Measurements from ENCODE around the gene VMP1.
"Not testable (repeated sequence)": the region's sequence is repeated elsewhere in the genome, so short reads cannot be mapped to it uniquely, and the experiment has no call there.

The VMP1 gene

DNA sequence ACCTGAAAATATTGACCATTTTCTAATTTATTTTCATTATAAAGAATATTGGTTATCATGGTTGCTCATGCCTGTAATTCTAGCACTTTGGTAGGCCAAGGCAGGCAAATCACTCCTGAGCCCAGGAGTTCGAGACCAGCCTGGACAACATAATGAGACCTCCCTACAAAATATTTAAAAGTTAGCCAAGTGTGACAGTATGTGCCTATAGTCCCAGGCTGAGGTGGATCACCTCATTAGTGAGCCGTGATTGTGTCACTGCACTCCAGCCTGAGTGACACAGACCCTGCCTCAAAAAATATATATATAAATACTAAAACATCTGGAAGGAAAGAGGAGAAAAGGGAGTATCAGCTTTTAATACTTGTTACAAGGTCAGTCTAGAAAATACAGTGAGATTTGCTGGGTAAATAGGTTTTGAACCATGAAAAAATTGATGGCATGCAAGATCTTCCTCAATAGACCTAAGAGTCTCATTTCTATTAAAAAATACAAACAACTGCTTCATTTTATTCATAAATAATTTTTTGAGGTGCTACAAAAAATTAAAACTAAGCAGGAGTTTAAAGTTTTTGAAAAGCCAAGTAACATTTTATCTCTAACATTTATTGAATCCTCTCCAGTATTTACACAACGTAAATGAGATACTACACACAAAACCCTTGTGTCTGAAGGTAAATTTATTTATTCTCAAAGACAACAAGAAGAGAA lies 137.6 kb downstream of the VMP1 start:
- no peak for DNase-seq

GRCh38 chr17:59845595-59846393 lies 138.3 kb downstream of the VMP1 start:
- DNase-seq: peak; percentile 97

- no peak for DNase-seq
Observed at GRCh38 chr17:59846394-59847165, 139.1 kb downstream of the VMP1 start.

DNA sequence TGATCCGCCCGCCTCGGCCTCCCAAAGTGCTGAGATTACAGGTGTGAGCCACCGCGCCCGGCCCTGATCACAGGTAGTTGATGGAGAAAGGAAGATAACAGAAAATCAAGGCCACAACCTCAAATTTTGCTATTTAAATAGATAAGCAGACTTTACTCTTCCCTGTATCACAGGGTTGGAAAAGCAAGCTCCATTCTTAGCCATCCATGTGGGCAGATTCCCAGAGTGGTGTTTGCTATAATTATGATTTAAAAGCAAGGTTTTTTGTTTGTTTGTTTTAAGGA lies 140.9 kb downstream of the VMP1 start:
- DNase-seq: no peak

DNA sequence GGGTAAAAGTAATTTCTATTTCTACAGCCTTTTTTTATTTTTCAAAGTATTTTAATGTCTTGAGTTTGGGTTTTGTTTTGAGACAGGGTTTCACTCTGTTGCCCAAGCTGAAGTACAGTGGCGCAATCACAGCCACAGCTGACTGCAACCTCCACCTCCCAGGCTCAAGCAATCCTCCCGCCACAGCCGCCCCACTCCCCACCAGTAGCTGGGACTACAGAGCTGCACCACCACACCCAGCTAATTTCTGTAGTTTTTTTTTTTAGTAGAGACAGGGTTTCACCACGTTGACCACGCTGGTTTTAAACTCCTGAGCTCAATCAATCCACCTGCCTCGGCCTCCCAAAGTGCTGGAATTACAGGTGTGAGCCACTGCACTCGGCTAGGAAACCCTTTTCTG lies 141.3 kb downstream of the VMP1 start:
- no peak for DNase-seq

DNA sequence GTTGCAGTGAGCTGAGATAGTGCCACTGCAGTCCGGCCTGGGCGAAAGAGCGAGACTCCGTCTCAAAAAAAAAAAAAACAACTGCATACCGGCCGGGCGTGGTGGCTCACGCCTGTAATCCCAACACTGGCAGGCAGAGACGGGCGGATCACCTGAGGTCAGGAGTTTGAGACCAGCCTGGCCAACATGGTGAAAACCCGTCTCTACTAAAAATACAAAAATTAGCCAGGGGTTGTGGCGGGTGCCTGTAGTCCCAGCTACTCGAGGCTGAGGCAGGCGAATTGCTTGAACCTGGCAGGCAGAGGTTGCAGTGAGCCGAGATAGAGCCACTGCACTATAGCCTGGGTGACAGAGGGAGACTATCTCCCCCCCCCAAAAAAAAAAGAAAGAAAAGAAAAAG lies 142.9 kb downstream of the VMP1 start:
- DNase-seq: not testable (repeated sequence)

GRCh38 chr17:59851439-59852375 lies 144.3 kb downstream of the VMP1 start:
- DNase-seq: no peak

DNA sequence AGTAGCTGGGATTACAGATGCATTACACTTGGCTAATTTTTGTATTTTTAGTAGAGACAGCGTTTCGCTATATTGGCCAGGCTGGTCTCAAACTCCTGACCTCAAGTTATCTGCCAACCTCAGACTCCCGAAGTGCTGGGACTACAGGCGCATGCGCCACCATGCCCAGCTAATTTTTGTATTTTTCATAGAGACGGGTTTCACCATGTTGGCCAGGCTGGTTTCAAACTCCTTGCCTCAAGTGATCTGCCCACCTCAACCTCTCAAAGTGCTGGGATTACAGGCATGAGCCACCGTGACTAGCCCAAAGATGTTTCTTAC lies 145.4 kb downstream of the VMP1 start:
- DNase-seq: not testable (repeated sequence)

- no peak for DNase-seq
Observed at GRCh38 chr17:59853168-59853918, 145.9 kb downstream of the VMP1 start.

DNA sequence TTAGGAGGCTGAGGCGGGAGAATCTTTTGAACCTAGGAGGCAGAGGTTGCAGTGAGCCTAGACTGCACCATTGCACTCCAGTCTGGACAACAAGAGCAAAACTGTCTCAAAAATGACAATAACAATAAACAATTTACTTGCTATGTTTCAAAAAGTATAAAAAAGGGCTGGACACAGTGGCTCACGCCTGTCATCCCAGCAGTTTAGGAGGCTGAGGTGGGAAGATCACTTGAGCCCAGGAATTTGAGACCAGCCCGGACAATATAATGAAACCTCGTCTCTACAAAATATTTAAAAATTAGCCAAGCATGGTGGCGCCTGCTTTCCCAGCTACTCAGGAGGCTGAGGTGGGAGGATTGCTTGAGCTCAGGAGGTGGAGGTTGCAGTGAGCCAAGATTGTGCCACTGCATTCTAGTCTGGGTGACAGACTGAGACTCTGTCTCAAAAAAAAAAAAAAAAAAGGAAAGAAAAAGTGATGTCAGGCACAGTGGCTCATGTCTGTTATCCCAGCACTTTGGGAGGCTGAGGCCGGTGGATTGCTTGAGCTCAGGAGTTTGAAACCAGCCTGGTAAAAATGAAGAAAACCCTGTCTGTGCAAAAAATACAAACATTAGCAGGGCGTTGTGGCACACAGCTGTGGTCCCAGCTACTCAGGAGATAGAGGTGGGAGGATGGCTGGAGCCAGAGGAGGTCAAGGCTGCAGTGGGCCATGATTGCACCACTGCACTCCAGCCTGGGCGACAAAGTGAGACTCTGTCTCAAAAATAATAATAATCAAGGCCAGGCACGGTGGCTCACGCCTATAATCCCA lies 146.7 kb downstream of the VMP1 start:
- not testable (repeated sequence) for DNase-seq

- no peak for DNase-seq
Observed at GRCh38 chr17:59856859-59857794, 149.7 kb downstream of the VMP1 start.

DNA sequence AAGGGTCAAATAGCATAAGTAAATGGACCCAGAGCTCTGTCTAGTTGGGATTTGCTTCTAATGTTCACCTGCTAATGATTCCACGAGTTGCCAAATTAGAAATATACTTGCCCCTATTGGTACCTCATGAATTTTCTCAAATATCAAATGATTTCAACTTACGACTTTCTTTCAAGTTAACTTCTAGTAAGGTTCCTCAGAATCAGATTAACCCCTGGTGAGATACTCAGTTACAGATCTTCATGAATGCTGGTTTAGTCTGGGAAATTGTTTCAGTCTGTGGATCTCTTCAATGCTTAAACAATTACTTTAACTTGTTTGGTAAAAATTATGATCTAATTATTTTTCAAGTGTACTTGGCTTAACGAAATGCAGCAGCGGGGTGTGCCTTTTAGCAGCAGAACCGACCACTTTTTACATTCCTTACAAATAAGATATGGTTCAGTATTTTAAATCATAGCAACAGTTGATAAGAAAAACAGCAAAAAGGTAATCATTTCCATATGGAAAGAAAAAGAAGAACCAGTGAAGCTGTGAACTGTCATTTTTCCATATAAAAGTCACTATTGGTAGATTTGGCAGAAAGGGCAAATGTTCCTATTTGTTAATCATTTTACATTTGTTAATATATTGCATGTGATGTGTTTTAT lies 150.8 kb downstream of the VMP1 start:
- no peak for DNase-seq

- DNase-seq: no peak
Observed at GRCh38 chr17:59858932-59859331, 151.5 kb downstream of the VMP1 start.

GRCh38 chr17:59859444-59860025 lies 152.1 kb downstream of the VMP1 start:
- DNase-seq: no peak

- DNase-seq: no peak
Observed at GRCh38 chr17:59863616-59864015, 156.2 kb downstream of the VMP1 start.

- no peak for DNase-seq
Observed at GRCh38 chr17:59869941-59870218, 162.4 kb downstream of the VMP1 start.

DNA sequence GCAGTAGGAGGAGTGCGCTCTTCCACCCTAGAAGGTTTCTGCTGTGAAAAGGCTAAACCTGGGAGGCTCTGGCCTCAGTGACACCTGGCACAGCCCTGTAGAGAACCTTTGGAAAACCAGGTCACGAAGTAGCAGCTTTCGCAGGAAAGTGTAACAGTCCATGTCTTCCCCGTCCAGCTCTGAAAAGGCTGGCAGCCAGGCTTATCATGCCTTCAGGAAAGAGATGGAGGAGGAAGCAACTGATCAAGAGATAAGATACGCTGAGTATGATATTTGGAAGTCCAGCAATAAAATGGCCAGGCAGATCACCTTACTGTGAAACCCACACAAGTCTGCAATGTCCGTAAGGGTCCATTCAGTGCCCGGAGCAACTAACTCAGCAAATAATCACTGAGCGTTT lies 163.0 kb downstream of the VMP1 start:
- DNase-seq: no peak

- DNase-seq: no peak
Observed at GRCh38 chr17:59872351-59872750, 164.9 kb downstream of the VMP1 start.

GRCh38 chr17:59873414-59873813 lies 166.0 kb downstream of the VMP1 start:
- DNase-seq: not testable (repeated sequence)
